ENCODE results near the gene RSPH10B2. TPM values are rescaled to one million over a fixed set of nuclear protein-coding genes. Genes with fewer than 3 reads are reported as not detected.
"Not testable (repeated sequence)": the region's sequence is repeated elsewhere in the genome, so short reads cannot be mapped to it uniquely, and the experiment has no call there.

The RSPH10B2 gene
- total RNA-seq, 1 experiment from 2014 or later: 0.33 TPM

- H3K27ac ChIP-seq (ENCODE audit: insufficient read length, low read depth, low read length); H2BK20ac ChIP-seq (ENCODE audit: low read depth, low read length, poor library complexity, severe bottlenecking); H3K4me2 ChIP-seq (ENCODE audit: insufficient read depth, insufficient read length, low read length); H2AK5ac ChIP-seq (ENCODE audit: insufficient read length, low read length); H4K91ac ChIP-seq (ENCODE audit: insufficient read length, low read depth, low read length); H2BK12ac ChIP-seq (ENCODE audit: insufficient read length, low read depth, low read length); H3K27ac Mint-ChIP-seq; H3K23me2 ChIP-seq (ENCODE audit: insufficient read length, low read depth, low read length, poor library complexity, severe bottlenecking); H3K56ac ChIP-seq (ENCODE audit: insufficient read length, low read depth, low read length); H2BK120ac ChIP-seq (ENCODE audit: low read depth, low read length, poor library complexity, severe bottlenecking); H3K14ac ChIP-seq (ENCODE audit: insufficient read depth, low read length); H3K4me1 Mint-ChIP-seq; H3K79me1 ChIP-seq (ENCODE audit: insufficient read depth, low read depth, low read length, poor library complexity, severe bottlenecking); H3K23ac ChIP-seq (ENCODE audit: insufficient read length, low read depth, low read length); H3K27me3 Mint-ChIP-seq (ENCODE audit: low read depth); H3K9me3 Mint-ChIP-seq; DNase-seq; H3K9me3 ChIP-seq (ENCODE audit: control insufficient read depth, low read depth, low read length); H3K18ac ChIP-seq (ENCODE audit: insufficient read length, low read depth, low read length); H3K4me3 Mint-ChIP-seq; H3K27me3 ChIP-seq (ENCODE audit: insufficient read depth, low read length); H4K8ac ChIP-seq (replicated peaks; ENCODE audit: insufficient read length, low read depth, low read length); H4K20me1 ChIP-seq (ENCODE audit: control insufficient read depth, insufficient read depth, insufficient read length); H3K9ac ChIP-seq (ENCODE audit: extremely low read depth, insufficient read length, low read length); H3K79me2 ChIP-seq (ENCODE audit: insufficient read depth, low read length); H3T11ph ChIP-seq (ENCODE audit: low read length); H2BK5ac ChIP-seq (ENCODE audit: insufficient read length, low read length); H4K5ac ChIP-seq (ENCODE audit: insufficient read length, low read depth, low read length); H2AFZ ChIP-seq (ENCODE audit: low read length); H3K4me1 ChIP-seq (ENCODE audit: insufficient read depth, low read length); H2BK15ac ChIP-seq (ENCODE audit: low read depth, low read length); H3K4ac ChIP-seq (ENCODE audit: low read depth, low read length): not testable (repeated sequence)
- no CpG with 5 or more reads among the region's 12 CpGs for WGBS (ENCODE audit: extremely low coverage, insufficient read length, low lambda C conversion rate)
- H3K36me3 Mint-ChIP-seq (ENCODE audit: insufficient read depth in 1 of 3, low read depth in 3 of 3): peaks cover 8 to 28% (median 24%) of the 10 kb centered on the region in 3 experiments; a peak in 6 of 7 replicates
Observed at GRCh38 chr7:6744410-6745100, 9.3 kb upstream of the RSPH10B2 start.

GRCh38 chr7:6749335-6749734 is 4.6 kb upstream of the RSPH10B2 start:
- not testable (repeated sequence) for H3T11ph ChIP-seq (ENCODE audit: low read length); H3K4me1 ChIP-seq (ENCODE audit: insufficient read depth, low read length); H3K4me3 Mint-ChIP-seq; H3K4me2 ChIP-seq (ENCODE audit: insufficient read depth, insufficient read length, low read length); H3K9ac ChIP-seq (ENCODE audit: extremely low read depth, insufficient read length, low read length); H3K79me2 ChIP-seq (ENCODE audit: insufficient read depth, low read length); H3K23ac ChIP-seq (ENCODE audit: insufficient read length, low read depth, low read length); H3K27me3 Mint-ChIP-seq (ENCODE audit: low read depth); H3K18ac ChIP-seq (ENCODE audit: insufficient read length, low read depth, low read length); H2AFZ ChIP-seq (ENCODE audit: low read length); H3K9me3 ChIP-seq (ENCODE audit: control insufficient read depth, low read depth, low read length); H4K91ac ChIP-seq (ENCODE audit: insufficient read length, low read depth, low read length); H3K4ac ChIP-seq (ENCODE audit: low read depth, low read length); H2BK15ac ChIP-seq (ENCODE audit: low read depth, low read length); H3K14ac ChIP-seq (ENCODE audit: insufficient read depth, low read length); H3K27ac Mint-ChIP-seq; H3K9me3 Mint-ChIP-seq; H4K8ac ChIP-seq (replicated peaks; ENCODE audit: insufficient read length, low read depth, low read length); H2BK20ac ChIP-seq (ENCODE audit: low read depth, low read length, poor library complexity, severe bottlenecking); H2AK5ac ChIP-seq (ENCODE audit: insufficient read length, low read length); H4K20me1 ChIP-seq (ENCODE audit: control insufficient read depth, insufficient read depth, insufficient read length); H3K27ac ChIP-seq (ENCODE audit: insufficient read length, low read depth, low read length); H3K79me1 ChIP-seq (ENCODE audit: insufficient read depth, low read depth, low read length, poor library complexity, severe bottlenecking); H2BK12ac ChIP-seq (ENCODE audit: insufficient read length, low read depth, low read length); H4K5ac ChIP-seq (ENCODE audit: insufficient read length, low read depth, low read length); H3K23me2 ChIP-seq (ENCODE audit: insufficient read length, low read depth, low read length, poor library complexity, severe bottlenecking); H3K56ac ChIP-seq (ENCODE audit: insufficient read length, low read depth, low read length); H2BK5ac ChIP-seq (ENCODE audit: insufficient read length, low read length); H3K4me1 Mint-ChIP-seq; H3K27me3 ChIP-seq (ENCODE audit: insufficient read depth, low read length); H3K36me3 Mint-ChIP-seq (ENCODE audit: insufficient read depth in 1 of 3, low read depth in 3 of 3); DNase-seq; H2BK120ac ChIP-seq (ENCODE audit: low read depth, low read length, poor library complexity, severe bottlenecking)
- WGBS (ENCODE audit: extremely low coverage, insufficient read length, low lambda C conversion rate): no CpG with 5 or more reads among the region's 12 CpGs

Measured in H9 (cell line).